Ovary (tissue), 9 donors: Measurements from ENCODE around the gene NUP210. TPM values are rescaled to one million over a fixed set of nuclear protein-coding genes. Genes with fewer than 3 reads are reported as not detected.

ENCODE experiments used
- DNase-seq, 5 donors: peaks; one replicate each; pipeline ENCODE4 v3.0.0-alpha.2; 2019 to 2020
- H3K27ac ChIP-seq, 2 donors: fragments of 200-600 bp; one replicate each; pipeline versions ENCODE4 v1.5.1 to v1.8.0; 2019 to 2022
- H3K27me3 ChIP-seq: fragments of 200-600 bp; one replicate; pipeline ENCODE4 v1.8.0; 2022
- H3K36me3 ChIP-seq: fragments of 200-600 bp; sonication (generic); one replicate; pipeline ENCODE4 v1.5.1; 2019
- H3K4me1 ChIP-seq: one replicate; pipeline ENCODE4 v1.8.1; 2013; ENCODE audit warnings: mild to moderate bottlenecking, moderate library complexity; ENCODE audit not compliant: insufficient read depth
- H3K4me3 ChIP-seq: fragments of 200-600 bp; sonication (generic); one replicate; pipeline ENCODE4 v1.5.1; 2017
- H3K9me3 ChIP-seq, 2 donors: fragments of 200-600 bp in 1 of 2; sonication (generic) in 1 of 2; one replicate each; pipeline versions ENCODE4 v1.5.1 to v1.8.1; 2013 to 2019; ENCODE audit warnings: mild to moderate bottlenecking in 1 of 2, moderate library complexity in 1 of 2
- EP300 ChIP-seq: sonication (generic); formaldehyde crosslinking; IDR thresholded peaks from one replicate; pipeline ENCODE4 v1.6.1; 2017; ENCODE audit warnings: antibody characterized with exemption
- POLR2A ChIP-seq: fragments of 450-650 bp; IDR thresholded peaks from one replicate; pipeline ENCODE4 v1.6.1; 2017; ENCODE audit warnings: antibody characterized with exemption, mild to moderate bottlenecking, moderate library complexity
- WGBS, 3 donors: extraction: QIAGEN DNeasy Blood & Tissue Kit in 1 of 3; methylation state at CpG; one replicate each; pipeline versions ENCODE4 v1.1.5 to v1.1.7; 2013 to 2017; 5-methylcytosine and 5-hydroxymethylcytosine counted together
- intact Hi-C, 4 donors: fragments of 100-400 bp; cut with DNase I; formaldehyde crosslinking; loops; one replicate each; pipeline versions ENCODE4 v1.11.0 to v1.15.1; 2022 to 2023
- polyA plus RNA-seq, 2 donors: library from polyadenylated mRNA; stranded (reverse); fragments of 200-250 nt in 1 of 2; fragments of 350-450 nt in 1 of 2; fragmentation: Illumina TruSeq in 1 of 2; extraction: RNeasy Lipid Tissue Mini Kit (QIAGEN cat#74804) in 1 of 2; gene quantifications; one replicate each; pipeline ENCODE4 v1.2.3, GENCODE V29; 2013 to 2014
- total RNA-seq, 7 donors: library from RNA; depleted of rRNA in 2 of 7; stranded (reverse); fragments of >200 nt in 2 of 7; fragmentation: NEBNext Ultra II Directional in 3 of 7; extraction: Animal tissue kit (Norgen Biotek cat#: 25700) in 3 of 7; gene quantifications; one replicate each; pipeline versions ENCODE4 v1.1.0 to v1.2.4, GENCODE V29; 2016 to 2023
- TF ChIP-seq, protein P1 (sequence below), 3 donors: fragments of 450-650 bp in 2 of 3; fragments of 200-600 bp in 1 of 3; IDR thresholded peaks; one replicate each; pipeline versions ENCODE4 v1.5.1 to v1.8.0; 2016 to 2022; ENCODE audit warnings: antibody characterized with exemption in 3 of 3, mild to moderate bottlenecking in 1 of 3
- donor health status: DM: no; HTN: no; CAD: no; lungs with moderate emphysema.
- donor health status: DM: no; HTN: no; CAD: no.
- donor health status: Bipolar disorder and iron deficiency.
- donor health status: DM: yes; HTN: yes; CAD: no.
- donor health status: DM: no; HTN: no; CAD: no.
- donor health status: DM: yes; HTN: yes; CAD: no.

Gene NUP210
- total and polyA plus RNA-seq, 9 donors, result 1.4 to 5.8 (median 3.2) TPM

GRCh38 chr3:13358051-13358450, 62.1 kb downstream of the NUP210 start:
- TF ChIP-seq POLR2A, result no peak
- TF ChIP-seq, protein P1, sequence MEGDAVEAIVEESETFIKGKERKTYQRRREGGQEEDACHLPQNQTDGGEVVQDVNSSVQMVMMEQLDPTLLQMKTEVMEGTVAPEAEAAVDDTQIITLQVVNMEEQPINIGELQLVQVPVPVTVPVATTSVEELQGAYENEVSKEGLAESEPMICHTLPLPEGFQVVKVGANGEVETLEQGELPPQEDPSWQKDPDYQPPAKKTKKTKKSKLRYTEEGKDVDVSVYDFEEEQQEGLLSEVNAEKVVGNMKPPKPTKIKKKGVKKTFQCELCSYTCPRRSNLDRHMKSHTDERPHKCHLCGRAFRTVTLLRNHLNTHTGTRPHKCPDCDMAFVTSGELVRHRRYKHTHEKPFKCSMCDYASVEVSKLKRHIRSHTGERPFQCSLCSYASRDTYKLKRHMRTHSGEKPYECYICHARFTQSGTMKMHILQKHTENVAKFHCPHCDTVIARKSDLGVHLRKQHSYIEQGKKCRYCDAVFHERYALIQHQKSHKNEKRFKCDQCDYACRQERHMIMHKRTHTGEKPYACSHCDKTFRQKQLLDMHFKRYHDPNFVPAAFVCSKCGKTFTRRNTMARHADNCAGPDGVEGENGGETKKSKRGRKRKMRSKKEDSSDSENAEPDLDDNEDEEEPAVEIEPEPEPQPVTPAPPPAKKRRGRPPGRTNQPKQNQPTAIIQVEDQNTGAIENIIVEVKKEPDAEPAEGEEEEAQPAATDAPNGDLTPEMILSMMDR (IDR thresholded peaks at IDR 0.05), result no peak
- no peak for DNase-seq
- Histone ChIP-seq H3K9me3 (no peaks in the 10 kb centered on the region), H3K4me1 (no peaks in the 10 kb centered on the region), H3K4me3 (no peak overlapping the region), H3K36me3 (no peaks in the 10 kb centered on the region), H3K27ac (no peak overlapping the region), H3K27me3 (no peaks in the 10 kb centered on the region)
- intact Hi-C loops, result no loop called here
- 89 to 95% (median 93%) methylated on average over 18 of the region's 18 CpGs for WGBS, 3 donors

GRCh38 chr3:13357074-13357473, 63.0 kb downstream of the NUP210 start:
- WGBS, 3 donors, result 78 to 86% (median 82%) methylated on average over 11 of the region's 11 CpGs
- H3K9me3 ChIP-seq, result no peaks in the 10 kb centered on the region
- intact Hi-C loops, result no loop called here
- DNase-seq, result no peak
- H3K27ac ChIP-seq, result no peak overlapping the region
- H3K4me1 ChIP-seq, result no peaks in the 10 kb centered on the region
- no peaks in the 10 kb centered on the region for H3K27me3 ChIP-seq
- no peaks in the 10 kb centered on the region for H3K36me3 ChIP-seq
- no peak for TF ChIP-seq EP300
- no peak overlapping the region for H3K4me3 ChIP-seq

DNA sequence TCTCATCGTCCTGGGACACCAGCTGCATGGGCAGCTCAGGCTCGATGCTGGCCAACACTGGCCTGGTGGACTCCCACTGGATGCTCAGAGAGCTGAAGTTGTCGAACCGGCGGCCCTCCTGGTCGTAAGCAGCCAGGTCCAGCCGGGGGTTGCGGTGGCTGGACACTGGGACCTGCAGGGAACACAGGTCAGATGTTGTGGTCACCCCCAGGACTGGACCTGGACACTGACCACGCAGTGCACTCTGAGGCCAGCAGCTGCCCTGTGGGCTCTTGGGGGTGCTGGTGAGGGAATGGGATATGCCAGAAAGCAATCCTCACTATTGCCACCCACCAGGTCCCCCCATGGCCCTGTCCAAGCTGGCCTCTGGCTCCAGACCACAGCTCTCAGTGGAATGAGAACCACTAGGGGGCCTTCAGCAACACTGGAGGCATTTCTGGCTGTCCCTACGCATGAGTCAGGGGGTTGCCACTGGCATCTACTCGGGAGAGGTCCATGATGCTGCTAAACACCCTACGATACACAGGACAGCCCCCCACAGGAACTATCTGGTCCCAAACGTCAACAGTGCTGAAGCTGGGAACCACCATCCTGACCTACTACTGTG, 66.1 kb downstream of the NUP210 start:
- TF ChIP-seq EP300, result no peak
- TF ChIP-seq POLR2A, result no peak
- TF ChIP-seq, protein P1 (IDR thresholded peaks at IDR 0.05), result no peak
- no peak overlapping the region for H3K4me3 ChIP-seq
- H3K27ac ChIP-seq, result no peak overlapping the region
- intact Hi-C loops, result no loop called here
- H3K36me3 ChIP-seq, result no peaks in the 10 kb centered on the region
- DNase-seq, result no peak
- no peaks in the 10 kb centered on the region for H3K9me3 ChIP-seq
- 76 to 85% (median 76%) methylated on average over 13 of the region's 13 CpGs for WGBS, 3 donors
- H3K4me1 ChIP-seq, result no peaks in the 10 kb centered on the region
- H3K27me3 ChIP-seq, result no peaks in the 10 kb centered on the region

- Histone ChIP-seq H3K4me1 (no peaks in the 10 kb centered on the region), H3K27me3 (no peaks in the 10 kb centered on the region), H3K36me3 (no peaks in the 10 kb centered on the region), H3K4me3 (no peak overlapping the region), H3K27ac (no peak overlapping the region), H3K9me3 (no peaks in the 10 kb centered on the region)
- no peak for DNase-seq
- 77 to 87% (median 80%) methylated on average over 5 of the region's 5 CpGs for WGBS, 3 donors
- TF ChIP-seq POLR2A, result no peak
- TF ChIP-seq, protein P1 (IDR thresholded peaks at IDR 0.05), result no peak
- TF ChIP-seq EP300, result no peak
- intact Hi-C loops, result no loop called here
Observed at GRCh38 chr3:13353506-13353905, 66.6 kb downstream of the NUP210 start.

DNA sequence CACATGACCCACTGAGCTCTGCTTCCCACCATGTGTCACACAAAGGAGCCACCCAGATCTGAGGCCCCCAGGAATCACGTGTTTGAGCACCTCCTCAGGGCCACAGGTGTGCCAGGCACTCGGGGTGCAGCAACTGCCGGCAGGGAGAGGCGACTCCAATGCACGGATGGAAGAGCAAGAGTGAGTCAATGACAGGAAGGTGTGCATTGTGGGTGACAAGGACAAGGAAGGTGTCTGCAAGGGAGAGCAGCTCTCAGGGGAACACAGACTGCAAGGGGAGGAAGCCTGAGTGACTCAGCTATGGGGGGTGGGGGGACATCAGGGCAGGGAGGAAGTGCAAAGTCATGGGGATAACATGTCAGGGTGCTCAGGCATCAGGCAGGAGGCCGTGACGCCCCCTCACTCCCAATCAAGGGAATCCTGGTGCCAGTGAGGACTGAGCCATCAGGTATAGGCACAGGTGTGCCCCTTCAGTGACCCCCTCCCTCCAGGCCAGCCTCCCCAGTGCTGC, 67.4 kb downstream of the NUP210 start:
- WGBS, 3 donors, result 76 to 78% (median 77%) methylated on average over 7 of the region's 7 CpGs

More for the DNA sequence above, 67.4 kb downstream of the NUP210 start:
- intact Hi-C loops, result no loop called here
- Histone ChIP-seq H3K4me3 (no peak overlapping the region), H3K27me3 (no peaks in the 10 kb centered on the region), H3K4me1 (no peaks in the 10 kb centered on the region), H3K9me3 (no peaks in the 10 kb centered on the region), H3K27ac (no peak overlapping the region), H3K36me3 (no peaks in the 10 kb centered on the region)
- DNase-seq, result no peak
- TF ChIP-seq, protein P1 (IDR thresholded peaks at IDR 0.05), result no peak
- TF ChIP-seq POLR2A, result no peak
- TF ChIP-seq EP300, result no peak
